ENCODE results near the gene WDR45B.
A peak's percentile ranks its signal among the peaks of the same experiment; 100 is the strongest.
"Not testable (repeated sequence)": the region's sequence is repeated elsewhere in the genome, so short reads cannot be mapped to it uniquely, and the experiment has no call there.

WDR45B gene

DNA sequence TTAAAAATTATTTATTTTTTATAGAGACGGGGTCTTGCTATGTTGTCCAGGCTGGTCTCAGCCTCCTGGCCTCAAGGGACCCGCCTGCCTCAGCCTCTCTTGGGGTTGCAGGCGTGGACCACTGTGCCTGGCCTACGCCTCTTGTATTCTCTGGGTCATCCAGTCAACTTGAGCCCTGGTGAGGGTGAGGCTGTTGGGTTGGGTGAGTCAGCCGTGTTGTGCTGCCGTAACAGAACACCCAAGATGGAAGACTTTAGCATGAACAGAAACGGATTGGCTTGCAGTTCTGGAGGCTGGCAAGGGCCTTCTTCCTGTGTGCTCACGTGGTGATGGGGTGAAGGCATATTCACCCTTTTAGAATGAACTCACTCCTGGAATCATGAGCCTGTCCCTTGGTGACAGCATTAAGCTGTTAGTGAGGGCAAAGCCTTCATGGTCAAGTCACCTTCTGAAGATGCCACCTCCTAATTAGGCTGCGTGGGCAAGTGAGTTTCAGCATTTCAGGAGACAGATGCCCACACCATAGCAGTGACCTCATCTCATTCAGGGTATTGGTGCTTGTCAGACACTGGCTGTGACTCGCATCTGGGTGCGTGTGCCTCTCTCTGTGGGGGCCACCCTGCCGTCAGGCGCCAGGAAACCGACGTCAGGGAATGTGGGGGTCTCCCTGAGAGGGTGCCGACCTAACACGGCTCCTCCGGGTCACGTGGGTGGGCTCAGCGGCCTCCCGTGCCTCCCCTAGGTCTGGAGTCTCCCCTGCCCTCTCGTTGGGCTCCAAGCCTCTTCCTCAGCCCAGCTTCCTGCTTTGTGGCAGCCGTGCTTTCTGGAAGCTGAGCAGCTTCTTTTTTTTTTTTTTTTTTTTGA lies 49.8 kb downstream of the WDR45B start:
- no peak for DNase-seq

GRCh38 chr17:82596837-82597672 lies 51.2 kb downstream of the WDR45B start:
- DNase-seq: no peak

DNA sequence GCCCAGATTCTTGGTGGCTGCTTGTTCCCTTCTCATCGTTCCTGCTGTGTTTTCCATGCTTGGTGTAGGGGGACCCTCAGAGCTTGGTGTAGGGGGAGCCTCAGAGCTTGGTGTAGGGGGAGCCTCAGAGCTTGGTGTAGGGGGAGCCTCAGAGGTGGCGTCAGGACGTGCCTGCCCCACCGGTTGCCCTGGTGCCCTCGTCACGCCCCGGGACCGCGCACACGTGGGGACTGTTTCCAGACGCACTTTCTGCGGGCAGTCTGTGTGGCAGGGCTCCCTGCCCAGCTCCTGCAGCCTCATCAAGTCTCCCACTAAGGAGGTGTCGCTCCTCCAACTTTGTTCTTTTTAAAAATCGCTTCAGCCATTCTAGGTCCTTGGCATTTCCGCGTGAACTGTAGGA lies 51.9 kb downstream of the WDR45B start:
- DNase-seq: no peak

DNA sequence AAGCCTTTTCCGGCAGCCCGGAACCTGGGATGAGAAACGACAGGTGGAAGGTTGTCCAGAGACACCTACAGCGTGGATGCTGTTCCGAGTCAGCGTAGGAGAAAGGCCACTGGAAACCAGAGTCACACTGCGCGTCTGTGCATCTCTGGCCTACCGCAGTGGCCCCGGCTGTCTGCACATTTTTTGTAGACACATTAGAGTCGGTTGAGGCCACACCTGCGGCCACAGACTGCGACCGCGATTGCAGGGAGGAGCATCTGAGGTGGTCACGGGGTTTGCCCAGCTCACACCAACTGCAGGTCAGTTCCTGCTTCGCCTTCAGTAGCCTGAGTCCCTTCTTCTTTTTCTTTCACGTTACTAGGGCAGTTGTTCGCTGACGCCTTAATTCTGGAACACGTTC lies 52.4 kb downstream of the WDR45B start:
- DNase-seq: no peak

DNA sequence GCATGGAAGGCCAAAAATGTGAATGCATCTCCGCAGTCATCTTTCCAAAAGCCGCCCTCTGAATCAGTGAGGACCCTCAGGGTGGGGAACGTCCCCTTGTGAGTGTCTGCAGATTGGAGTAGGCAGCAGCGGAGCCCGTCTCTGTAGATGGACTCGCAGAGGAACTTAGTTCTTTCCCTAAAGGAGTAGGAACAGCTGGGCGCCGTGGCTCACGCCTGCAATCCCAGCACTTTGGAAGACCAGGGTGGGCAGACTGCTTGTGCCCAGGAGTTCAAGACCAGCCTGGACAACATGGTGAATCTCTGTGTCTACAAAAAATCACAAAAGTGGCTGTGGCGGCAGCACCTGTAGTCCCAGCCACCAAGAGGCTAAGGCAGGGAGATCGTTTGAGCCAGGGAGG lies 53.7 kb downstream of the WDR45B start:
- DNase-seq: no peak

GRCh38 chr17:82593590-82594087 lies 54.6 kb downstream of the WDR45B start:
- no peak for DNase-seq

- DNase-seq: peak; percentile 62 to 78
Observed at GRCh38 chr17:82592767-82593589, 55.3 kb downstream of the WDR45B start.

GRCh38 chr17:82592289-82592766 lies 55.9 kb downstream of the WDR45B start:
- DNase-seq: no peak

GRCh38 chr17:82590881-82591539 lies 57.2 kb downstream of the WDR45B start:
- DNase-seq: no peak

DNA sequence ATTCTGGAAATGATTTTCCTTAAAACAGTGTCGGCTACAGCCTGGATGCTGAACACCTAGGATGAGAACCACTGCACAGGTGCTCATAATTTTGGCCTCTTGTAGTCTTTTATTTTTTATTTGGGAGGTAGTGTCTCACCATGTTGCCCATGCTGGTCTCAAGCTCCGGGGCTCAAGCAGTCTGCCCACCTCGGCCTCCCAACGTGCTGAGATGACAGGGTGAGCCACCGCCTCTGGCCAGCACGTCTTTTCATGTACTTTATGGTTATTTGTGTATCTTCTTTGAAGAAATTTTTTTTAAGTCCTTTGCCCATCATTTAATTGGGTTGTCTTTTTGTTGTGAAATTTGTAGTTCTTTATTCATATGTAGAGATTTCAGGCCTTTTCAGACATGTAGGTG lies 58.0 kb downstream of the WDR45B start:
- DNase-seq: no peak

GRCh38 chr17:82589851-82590180 lies 58.4 kb downstream of the WDR45B start:
- no peak for DNase-seq

- DNase-seq: no peak
Observed at GRCh38 chr17:82588266-82589175, 59.7 kb downstream of the WDR45B start.

DNA sequence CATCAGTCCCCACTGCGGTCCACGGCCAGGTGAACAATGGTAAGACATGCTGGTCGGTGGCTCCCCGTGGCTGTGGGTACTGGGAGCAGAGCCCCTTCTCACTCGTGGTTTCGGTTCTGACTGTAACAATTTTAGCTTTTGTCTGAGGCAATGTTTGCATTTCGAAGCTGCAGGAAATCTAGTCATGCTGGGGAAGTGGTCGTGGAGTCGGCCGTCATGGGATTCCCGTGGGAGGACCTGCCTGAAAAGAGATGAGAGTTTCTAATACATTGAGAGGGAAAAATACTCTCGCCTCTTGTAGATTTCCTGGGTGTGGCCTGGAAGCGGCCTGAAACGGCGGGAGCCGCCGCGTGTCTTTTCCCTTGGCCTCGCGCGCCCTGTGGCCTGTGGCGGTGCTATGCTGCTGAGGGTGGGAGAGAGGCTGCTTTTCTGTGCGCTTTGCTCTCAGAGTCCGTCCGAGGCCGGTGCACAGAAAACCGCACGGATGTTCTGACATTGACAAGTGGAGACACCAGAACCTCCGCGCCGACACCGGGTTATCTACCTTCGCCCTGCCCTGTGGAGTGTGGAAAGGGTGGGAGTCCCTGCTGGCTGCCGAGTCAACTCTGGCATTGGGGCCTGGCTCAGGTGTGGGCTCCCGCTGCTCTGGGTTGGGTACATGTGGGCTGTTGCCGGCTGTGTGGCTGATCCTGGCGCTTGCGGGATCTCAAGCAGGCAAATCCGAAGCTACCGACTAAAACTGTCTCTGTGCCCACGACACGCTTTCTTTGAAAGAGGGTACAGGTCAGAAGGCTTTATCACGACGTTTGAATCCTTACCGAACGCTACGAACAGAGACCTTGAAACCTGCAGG lies 60.8 kb downstream of the WDR45B start:
- no peak for DNase-seq

DNA sequence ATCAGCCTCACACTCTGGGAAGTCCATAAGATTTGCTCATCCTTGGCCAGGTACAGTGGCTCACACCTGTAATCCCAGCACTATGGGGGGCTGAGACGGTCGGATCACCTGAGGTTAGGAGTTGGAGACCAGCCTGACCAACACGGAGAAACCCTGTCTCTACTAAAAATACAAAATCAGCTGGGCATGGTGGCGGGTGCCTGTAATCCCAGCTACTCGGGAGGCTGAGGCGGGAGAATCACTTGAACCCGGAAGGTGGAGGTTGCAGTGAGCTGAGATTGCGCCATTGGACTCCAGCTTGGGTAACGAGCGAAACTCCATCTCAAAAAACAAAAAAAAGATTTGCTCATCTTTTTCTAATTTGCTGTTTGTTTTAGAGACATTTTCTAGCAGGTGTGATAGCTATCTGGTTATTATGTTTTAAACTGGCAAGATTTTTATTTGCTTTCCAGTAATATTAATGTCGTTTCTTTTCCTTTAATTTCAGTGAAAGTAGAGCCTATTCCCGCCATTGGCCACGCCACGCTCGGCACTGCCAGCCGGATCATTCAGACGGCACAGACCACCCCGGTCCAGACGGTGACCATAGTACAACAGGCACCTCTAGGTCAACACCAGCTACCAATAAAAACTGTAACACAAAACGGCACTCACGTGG lies 61.5 kb downstream of the WDR45B start:
- DNase-seq: no peak

DNA sequence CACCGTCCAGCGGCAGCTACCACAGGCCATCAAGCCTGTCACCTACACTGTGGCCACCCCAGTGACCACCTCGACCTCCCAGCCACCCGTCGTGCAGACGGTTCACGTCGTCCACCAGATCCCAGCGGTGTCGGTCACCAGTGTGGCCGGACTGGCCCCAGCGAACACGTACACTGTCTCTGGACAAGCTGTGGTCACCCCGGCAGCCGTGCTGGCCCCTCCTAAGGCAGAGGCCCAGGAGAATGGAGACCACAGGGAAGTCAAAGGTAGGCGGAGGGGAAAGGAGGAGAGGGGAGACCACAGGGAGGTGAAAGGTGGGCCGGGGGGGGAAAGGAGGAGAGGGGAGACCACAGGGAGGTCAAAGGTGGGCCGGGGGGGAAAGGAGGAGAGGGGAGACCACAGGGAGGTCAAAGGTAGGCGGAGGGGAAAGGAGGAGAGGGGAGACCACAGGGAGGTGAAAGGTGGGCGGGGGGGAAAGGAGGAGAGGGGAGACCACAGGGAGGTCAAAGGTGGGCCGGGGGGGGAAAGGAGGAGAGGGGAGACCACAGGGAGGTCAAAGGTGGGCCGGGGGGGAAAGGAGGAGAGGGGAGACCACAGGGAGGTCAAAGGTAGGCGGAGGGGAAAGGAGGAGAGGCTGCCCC lies 62.2 kb downstream of the WDR45B start:
- not testable (repeated sequence) for DNase-seq

DNA sequence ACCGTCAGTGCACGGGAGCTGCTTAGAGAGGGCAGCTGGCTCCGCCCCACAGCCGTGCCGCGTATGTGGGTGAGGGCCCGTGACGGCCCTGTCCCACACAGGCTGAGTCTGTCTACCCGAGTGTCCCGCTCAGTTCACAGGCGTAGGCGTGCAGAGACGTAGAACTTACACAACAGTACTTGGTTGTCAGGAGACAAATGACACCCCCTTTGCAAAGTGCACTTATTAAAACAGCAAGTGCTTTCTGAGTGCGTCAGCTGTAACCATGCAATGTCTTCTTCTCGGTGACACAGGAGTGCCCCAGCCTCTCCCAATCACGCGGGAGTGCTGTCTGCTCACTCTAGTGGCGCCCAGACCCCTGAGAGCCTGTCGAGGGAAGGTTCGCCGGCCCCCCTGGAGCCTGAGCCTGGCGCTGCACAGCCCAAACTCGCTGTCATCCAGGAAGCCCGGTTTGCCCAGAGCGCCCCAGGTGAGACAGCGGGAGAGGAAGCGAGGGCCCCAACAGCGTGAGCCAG lies 64.5 kb downstream of the WDR45B start:
- DNase-seq: no peak

- no peak for DNase-seq
Observed at GRCh38 chr17:82582709-82583108, 65.5 kb downstream of the WDR45B start.

GRCh38 chr17:82582213-82582612 lies 66.0 kb downstream of the WDR45B start:
- no peak for DNase-seq

GRCh38 chr17:82579969-82580368 lies 68.3 kb downstream of the WDR45B start:
- not testable (repeated sequence) for DNase-seq

Measured in cerebellar nuclear complex (tissue), 1 donor.